A673 (cell line): Measurements from ENCODE around the gene GET4.

Experiments
- CTCF ChIP-seq: fragments of 300-800, 200-600 bp; sonication (generic); conservative IDR thresholded peaks from 2 replicates; pipeline ENCODE4 v1.5.1; 2017; ENCODE audit warnings: low read depth, mild to moderate bottlenecking, antibody characterized with exemption, low read length, moderate library complexity, mixed read lengths
- EZH2 ChIP-seq: fragments of 200-600 bp; sonication (generic); IDR thresholded peaks from 2 replicates; pipeline ENCODE4 v1.6.1; 2017; ENCODE audit warnings: borderline replicate concordance, low read depth, mild to moderate bottlenecking, mixed read lengths, antibody characterized with exemption, low read length; ENCODE audit not compliant: poor library complexity, severe bottlenecking

GRCh38 chr7:920351-921070 is 44.2 kb downstream of the GET4 start:
- TF ChIP-seq CTCF (no peak), EZH2 (no peak)
